ENCODE results near the gene PLEKHF1.

- TF ChIP-seq EZH2 (IDR thresholded peaks at IDR 0.05) = no peak
- no peak for TF ChIP-seq POLR2AphosphoS5 (IDR thresholded peaks at IDR 0.05; ENCODE audit: borderline replicate concordance, low read depth, low read length)
- no peak for TF ChIP-seq FOXP2 (optimal IDR thresholded peaks at IDR 0.05; ENCODE audit: control extremely low read depth, extremely low read length, insufficient read depth)
Measured at GRCh38 chr19:29696565-29696846, 31.2 kb downstream of the PLEKHF1 start.
